ENCODE data around the gene MAP3K12. TPM values are rescaled to one million over a fixed set of nuclear protein-coding genes. Genes with fewer than 3 reads are reported as not detected.

MAP3K12 gene
- total and polyA plus RNA-seq, 2 of the 13 experiments (the other 11 are each of a cell fraction or from before 2014, with no cell fraction given) = 0.20 to 1.1 TPM

DNA sequence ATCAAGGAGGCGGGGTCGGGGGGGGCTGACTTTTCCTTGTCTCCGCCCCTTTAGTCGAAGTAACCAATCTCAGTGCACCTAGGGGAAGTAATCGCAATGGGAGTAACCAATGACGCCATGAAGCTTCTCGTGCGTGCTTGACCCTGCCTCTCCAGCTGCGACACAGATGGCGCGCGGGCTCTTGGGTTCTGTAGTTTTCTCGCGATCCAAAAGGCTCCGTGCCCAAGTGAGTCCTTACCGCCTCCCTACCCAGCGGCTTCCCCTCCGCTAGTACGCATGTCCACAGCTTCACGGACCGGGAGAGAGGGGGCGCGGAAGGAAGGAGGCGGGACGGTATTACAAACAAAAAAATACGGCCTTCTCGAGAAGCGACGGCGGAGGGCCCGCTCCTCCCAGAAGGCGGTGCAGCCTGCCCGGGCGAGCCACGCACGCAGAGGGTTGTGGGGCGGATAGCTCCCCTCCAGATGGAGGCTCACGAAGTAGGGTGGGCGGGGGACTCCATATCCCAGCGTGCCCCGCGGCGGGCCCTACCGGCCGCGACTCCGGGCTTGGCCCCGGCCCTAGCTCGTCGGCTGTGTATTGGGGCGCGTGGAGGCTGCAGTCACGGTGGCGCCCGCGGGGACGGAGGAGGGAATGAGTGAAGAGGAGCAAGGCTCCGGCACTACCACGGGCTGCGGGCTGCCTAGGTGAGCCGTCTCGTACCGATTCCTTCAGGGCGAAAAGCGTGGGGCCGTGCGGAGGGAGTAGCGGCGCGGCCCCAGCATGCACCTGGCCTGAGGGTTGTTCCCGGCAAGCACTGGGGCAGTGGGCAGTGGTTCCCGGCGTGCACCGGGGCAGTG is 1.7 kb upstream of the MAP3K12 start, which contains the start of gene TARBP2 (continued):
- TF ChIP-seq RNF219 (CRISPR knock-in tag; IDR thresholded peaks at IDR 0.05) = peak; percentile 57; the same call in 1 of the 2 replicates
- TF ChIP-seq ZSCAN5A (CRISPR knock-in tag; IDR thresholded peaks at IDR 0.05; ENCODE audit: borderline replicate concordance) = peak; percentile 70; the same call in 1 of the 2 replicates
- no peak for TF ChIP-seq ZNF331 (CRISPR knock-in tag; IDR thresholded peaks at IDR 0.05)
- TF ChIP-seq NFATC3 (CRISPR knock-in tag; IDR thresholded peaks at IDR 0.05) = no peak
- TF ChIP-seq CBFB (CRISPR knock-in tag; IDR thresholded peaks at IDR 0.05) = peak; percentile 71
- TF ChIP-seq ISX (CRISPR knock-in tag; conservative IDR thresholded peaks at IDR 0.05) = no peak
- TF ChIP-seq IRX3 (CRISPR knock-in tag; IDR thresholded peaks at IDR 0.05; ENCODE audit: borderline replicate concordance, low read depth) = no peak; the same call in 1 of the 2 replicates
- no peak; the same call in 1 of the 2 replicates for TF ChIP-seq GATAD2A (CRISPR knock-in tag; IDR thresholded peaks at IDR 0.05)
- TF ChIP-seq ZNF546 (CRISPR knock-in tag; conservative IDR thresholded peaks at IDR 0.05) = peak; percentile 80; the same call in 1 of the 2 replicates
- TF ChIP-seq ZNF850 (CRISPR knock-in tag; conservative IDR thresholded peaks at IDR 0.05) = no peak
- TF ChIP-seq, protein P1, sequence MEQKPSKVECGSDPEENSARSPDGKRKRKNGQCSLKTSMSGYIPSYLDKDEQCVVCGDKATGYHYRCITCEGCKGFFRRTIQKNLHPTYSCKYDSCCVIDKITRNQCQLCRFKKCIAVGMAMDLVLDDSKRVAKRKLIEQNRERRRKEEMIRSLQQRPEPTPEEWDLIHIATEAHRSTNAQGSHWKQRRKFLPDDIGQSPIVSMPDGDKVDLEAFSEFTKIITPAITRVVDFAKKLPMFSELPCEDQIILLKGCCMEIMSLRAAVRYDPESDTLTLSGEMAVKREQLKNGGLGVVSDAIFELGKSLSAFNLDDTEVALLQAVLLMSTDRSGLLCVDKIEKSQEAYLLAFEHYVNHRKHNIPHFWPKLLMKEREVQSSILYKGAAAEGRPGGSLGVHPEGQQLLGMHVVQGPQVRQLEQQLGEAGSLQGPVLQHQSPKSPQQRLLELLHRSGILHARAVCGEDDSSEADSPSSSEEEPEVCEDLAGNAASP (CRISPR knock-in tag; IDR thresholded peaks at IDR 0.05; ENCODE audit: borderline replicate concordance) = no peak; the same call in 1 of the 2 replicates
- TF ChIP-seq ZBTB1 (CRISPR knock-in tag; IDR thresholded peaks at IDR 0.05; ENCODE audit: borderline replicate concordance) = no peak
- no peak for TF ChIP-seq DPF2 (CRISPR knock-in tag; IDR thresholded peaks at IDR 0.05; ENCODE audit: borderline replicate concordance, low read depth)
- TF ChIP-seq GATA4 (IDR thresholded peaks at IDR 0.05; ENCODE audit: borderline replicate concordance, low read depth) = peak; percentile 8; the same call in 1 of the 2 replicates
- peak; percentile 37; the same call in 1 of the 2 replicates for TF ChIP-seq ZNF614 (CRISPR knock-in tag; IDR thresholded peaks at IDR 0.05; ENCODE audit: borderline replicate concordance)
- TF ChIP-seq ZNF333 (CRISPR knock-in tag; IDR thresholded peaks at IDR 0.05; ENCODE audit: borderline replicate concordance) = no peak; the same call in 1 of the 2 replicates
- TF ChIP-seq TCF7L2 (IDR thresholded peaks at IDR 0.05; ENCODE audit: low read depth, low read length) = no peak
- peak; percentile 5; the same call in 1 of the 2 replicates for TF ChIP-seq FOXA3 (CRISPR knock-in tag; IDR thresholded peaks at IDR 0.05)
- no peak for TF ChIP-seq ZNF510 (CRISPR knock-in tag; IDR thresholded peaks at IDR 0.05; ENCODE audit: low read depth)
- TF ChIP-seq ZNF543 (CRISPR knock-in tag; IDR thresholded peaks at IDR 0.05) = no peak
- no peak for TF ChIP-seq MBD4 (IDR thresholded peaks at IDR 0.05; ENCODE audit: borderline replicate concordance, low read length)
- no peak for TF ChIP-seq KAT2B (IDR thresholded peaks at IDR 0.05; ENCODE audit: borderline replicate concordance, low read depth, low read length)
- TF ChIP-seq ARNT2 (CRISPR knock-in tag; IDR thresholded peaks at IDR 0.05; ENCODE audit: low read depth) = peak; percentile 79; the same call in 1 of the 2 replicates
- TF ChIP-seq GABPA (IDR thresholded peaks at IDR 0.05; ENCODE audit: low read depth, low read length) = no peak
- TF ChIP-seq GABPA (CRISPR knock-in tag; IDR thresholded peaks at IDR 0.05; ENCODE audit: low read depth) = peak; percentile 71
- TF ChIP-seq CEBPB (IDR thresholded peaks at IDR 0.05; ENCODE audit: borderline replicate concordance, low read depth, low read length) = no peak

Data from HepG2 (cell line).